Measurements from ENCODE around the gene PRPS1.
"Not testable (repeated sequence)": the region's sequence is repeated elsewhere in the genome, so short reads cannot be mapped to it uniquely, and the experiment has no call there.

PRPS1 gene

DNA sequence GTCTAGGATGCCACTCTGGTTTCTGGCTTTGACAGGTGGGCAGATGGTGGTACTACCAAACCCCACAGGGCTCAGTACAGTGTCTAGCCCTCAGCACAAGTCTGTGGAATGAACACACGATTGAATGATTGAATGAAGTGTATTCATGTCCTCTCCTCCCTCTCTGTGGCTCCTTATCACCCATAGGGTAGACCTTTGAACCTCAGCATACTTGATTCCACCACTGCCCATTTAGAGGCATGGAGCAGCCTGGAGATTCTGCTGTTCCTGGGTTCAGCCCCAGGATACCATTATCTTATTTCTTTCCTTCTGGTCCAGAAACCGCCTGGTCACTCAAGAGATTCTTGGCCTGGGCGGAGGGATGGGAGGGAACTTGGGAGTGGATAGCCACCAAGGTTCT is 53.9 kb downstream of the PRPS1 start:
- H3K4me3 ChIP-seq (ENCODE audit: control insufficient read depth, low read depth, low read length), result no peak overlapping the region
- TF ChIP-seq, protein P1, sequence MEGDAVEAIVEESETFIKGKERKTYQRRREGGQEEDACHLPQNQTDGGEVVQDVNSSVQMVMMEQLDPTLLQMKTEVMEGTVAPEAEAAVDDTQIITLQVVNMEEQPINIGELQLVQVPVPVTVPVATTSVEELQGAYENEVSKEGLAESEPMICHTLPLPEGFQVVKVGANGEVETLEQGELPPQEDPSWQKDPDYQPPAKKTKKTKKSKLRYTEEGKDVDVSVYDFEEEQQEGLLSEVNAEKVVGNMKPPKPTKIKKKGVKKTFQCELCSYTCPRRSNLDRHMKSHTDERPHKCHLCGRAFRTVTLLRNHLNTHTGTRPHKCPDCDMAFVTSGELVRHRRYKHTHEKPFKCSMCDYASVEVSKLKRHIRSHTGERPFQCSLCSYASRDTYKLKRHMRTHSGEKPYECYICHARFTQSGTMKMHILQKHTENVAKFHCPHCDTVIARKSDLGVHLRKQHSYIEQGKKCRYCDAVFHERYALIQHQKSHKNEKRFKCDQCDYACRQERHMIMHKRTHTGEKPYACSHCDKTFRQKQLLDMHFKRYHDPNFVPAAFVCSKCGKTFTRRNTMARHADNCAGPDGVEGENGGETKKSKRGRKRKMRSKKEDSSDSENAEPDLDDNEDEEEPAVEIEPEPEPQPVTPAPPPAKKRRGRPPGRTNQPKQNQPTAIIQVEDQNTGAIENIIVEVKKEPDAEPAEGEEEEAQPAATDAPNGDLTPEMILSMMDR (IDR thresholded peaks at IDR 0.05; ENCODE audit: control insufficient read depth, insufficient read depth, low read depth, low read length, missing control alignments), result no peak
- DNase-seq (ENCODE audit: low read depth), result no peak

DNA sequence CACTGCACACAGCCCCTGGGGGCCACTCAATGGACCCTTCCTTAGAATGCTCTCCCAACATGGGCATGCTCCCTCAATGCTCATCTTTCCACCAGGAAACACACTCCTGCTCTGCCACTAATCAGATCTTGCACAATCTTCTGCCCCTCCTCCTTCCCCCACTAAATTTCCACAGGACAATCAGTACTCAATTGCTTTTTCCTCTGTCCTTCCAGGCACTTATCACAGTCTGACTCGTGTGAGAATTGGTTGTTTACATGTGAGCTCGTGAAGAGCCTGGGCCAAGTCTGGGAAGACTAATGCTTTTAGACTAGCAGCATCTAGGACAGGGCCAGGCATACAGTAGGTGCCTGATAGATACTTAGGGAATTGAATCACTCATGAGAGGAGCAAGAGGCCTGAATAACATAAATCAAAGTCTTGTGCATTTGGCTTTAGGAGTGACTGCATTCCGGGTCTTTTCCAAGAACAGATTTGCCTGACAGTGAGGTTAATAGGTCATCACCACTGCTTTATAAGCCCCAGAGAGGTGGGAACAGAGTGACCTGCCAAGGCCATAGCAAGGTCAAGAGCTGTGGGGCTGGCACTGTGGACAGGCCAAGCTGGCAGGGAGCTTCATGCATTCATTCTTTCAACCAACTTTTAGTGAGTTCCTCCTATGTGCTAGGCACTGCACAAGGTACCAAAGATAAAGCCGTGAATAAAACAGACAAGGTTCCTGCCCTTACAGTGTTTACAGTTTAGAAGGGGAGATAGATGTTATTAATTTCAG is 55.0 kb downstream of the PRPS1 start:
- no peak overlapping the region for H3K4me3 ChIP-seq (ENCODE audit: control insufficient read depth, low read depth, low read length)
- TF ChIP-seq, protein P1 (IDR thresholded peaks at IDR 0.05; ENCODE audit: control insufficient read depth, insufficient read depth, low read depth, low read length, missing control alignments), result no peak
- no peak for DNase-seq (ENCODE audit: low read depth)

DNA sequence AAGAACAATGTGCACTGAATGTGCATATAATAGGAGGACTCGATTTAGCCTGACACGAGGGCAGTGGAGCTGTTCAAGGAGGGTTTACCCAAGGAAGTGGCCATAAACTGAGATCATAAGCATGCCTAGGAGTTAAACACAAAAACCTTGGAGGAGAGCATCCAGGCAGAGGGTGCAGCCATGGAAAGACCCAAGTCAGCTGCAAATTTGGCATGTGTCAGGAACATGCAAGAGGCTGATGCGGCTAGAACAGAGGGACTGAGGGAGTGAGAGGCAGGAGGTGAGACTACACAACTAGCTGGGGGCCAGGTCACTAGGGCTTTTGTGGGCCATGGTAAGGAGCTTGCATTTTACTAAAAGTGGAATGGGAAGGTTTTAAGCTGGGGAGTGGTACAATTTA is 55.6 kb downstream of the PRPS1 start:
- DNase-seq (ENCODE audit: low read depth), result no peak

DNA sequence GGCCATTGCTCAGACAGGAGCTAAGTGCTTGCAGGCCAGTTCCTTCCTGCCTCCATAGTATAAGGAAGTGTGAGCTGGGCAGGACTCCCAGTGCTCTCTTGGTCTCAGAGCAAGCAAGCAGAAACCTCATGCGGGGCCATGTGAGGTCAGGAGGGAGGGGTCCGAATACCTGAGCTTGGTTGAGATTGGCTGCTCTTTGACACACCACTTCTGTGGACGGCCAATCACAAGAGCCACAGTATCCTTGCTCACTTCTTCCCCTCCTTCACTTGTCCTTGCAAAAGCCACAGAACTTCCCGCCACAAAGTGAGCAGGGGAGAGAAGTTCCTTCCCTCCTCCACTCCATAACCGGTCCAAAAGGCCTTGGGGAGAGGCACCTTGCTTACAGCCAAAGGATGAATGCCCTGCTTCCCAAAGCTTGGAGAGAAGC is 56.7 kb downstream of the PRPS1 start:
- H3K4me3 ChIP-seq (ENCODE audit: control insufficient read depth, low read depth, low read length), result no peak overlapping the region
- DNase-seq (ENCODE audit: low read depth), result no peak
- TF ChIP-seq, protein P1 (IDR thresholded peaks at IDR 0.05; ENCODE audit: control insufficient read depth, insufficient read depth, low read depth, low read length, missing control alignments), result no peak

More for the DNA sequence above, 55.6 kb downstream of the PRPS1 start:
- H3K4me3 ChIP-seq (ENCODE audit: control insufficient read depth, low read depth, low read length), result no peak overlapping the region
- TF ChIP-seq, protein P1 (IDR thresholded peaks at IDR 0.05; ENCODE audit: control insufficient read depth, insufficient read depth, low read depth, low read length, missing control alignments), result no peak

DNA sequence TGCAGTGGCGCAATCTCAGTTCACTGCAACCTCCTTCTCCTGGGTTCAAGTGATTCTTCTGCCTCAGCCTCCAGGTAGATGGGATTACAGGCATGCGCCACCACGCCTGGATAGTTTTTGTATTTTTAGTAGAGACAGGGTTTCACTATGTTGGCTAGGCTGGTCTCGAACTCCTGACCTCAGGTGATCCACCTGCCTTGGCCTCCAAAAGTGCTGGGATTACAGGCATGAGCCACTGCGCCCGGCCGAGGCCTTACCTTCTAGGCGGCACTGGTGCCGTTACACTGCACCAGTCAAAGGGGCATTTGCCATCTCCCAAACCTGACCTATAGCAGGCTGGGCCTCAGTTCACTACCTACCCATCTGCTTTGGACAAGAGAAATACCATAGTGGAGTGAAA is 57.3 kb downstream of the PRPS1 start:
- DNase-seq (ENCODE audit: low read depth), result not testable (repeated sequence)

DNA sequence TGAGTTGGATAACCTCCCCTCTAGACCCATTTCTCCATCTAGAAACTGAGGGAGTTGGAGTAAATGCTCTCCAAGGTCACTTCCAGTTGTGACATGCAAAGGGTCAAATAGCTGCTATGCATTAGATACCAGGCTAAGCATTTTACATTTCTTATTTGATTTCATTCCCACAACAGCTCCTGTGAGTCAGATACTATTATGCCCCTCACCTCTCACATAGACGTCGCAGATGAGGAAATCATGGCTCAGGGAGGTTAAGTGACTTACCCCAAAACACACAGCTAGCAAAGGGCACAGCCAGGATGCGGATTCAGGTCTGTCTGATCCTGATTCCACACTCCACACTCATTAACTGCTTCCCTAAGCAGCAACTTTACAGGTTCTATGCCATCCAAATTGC is 57.7 kb downstream of the PRPS1 start:
- H3K4me3 ChIP-seq (ENCODE audit: control insufficient read depth, low read depth, low read length), result no peak overlapping the region
- TF ChIP-seq, protein P1 (IDR thresholded peaks at IDR 0.05; ENCODE audit: control insufficient read depth, insufficient read depth, low read depth, low read length, missing control alignments), result no peak
- DNase-seq (ENCODE audit: low read depth), result no peak

More for the DNA sequence above, 57.3 kb downstream of the PRPS1 start:
- not testable (repeated sequence) for H3K4me3 ChIP-seq (ENCODE audit: control insufficient read depth, low read depth, low read length)

DNA sequence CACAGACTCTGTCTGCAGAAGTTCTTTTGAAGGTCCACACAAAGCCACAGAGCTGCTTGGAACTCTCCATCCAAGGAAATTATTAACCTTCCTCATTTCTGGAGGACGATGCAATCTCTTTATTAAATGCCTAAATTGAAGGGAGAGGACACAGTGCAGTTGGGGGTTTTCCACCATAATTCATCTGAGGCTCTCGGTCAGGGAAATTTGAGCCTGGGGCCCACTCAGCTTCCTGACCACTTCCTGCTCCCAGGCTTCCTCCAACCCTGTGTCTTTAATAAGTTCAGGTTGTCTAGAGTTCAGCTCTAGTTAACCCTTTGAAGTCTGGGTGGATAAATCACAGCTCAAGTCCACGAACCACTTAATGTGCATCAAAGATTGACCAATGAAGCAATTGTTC is 58.5 kb downstream of the PRPS1 start:
- TF ChIP-seq, protein P1 (IDR thresholded peaks at IDR 0.05; ENCODE audit: control insufficient read depth, insufficient read depth, low read depth, low read length, missing control alignments), result no peak
- no peak for DNase-seq (ENCODE audit: low read depth)
- no peak overlapping the region for H3K4me3 ChIP-seq (ENCODE audit: control insufficient read depth, low read depth, low read length)
